Neural progenitor cell (in vitro differentiated cells): ENCODE measurements around the gene HCRTR1.

Source experiments
- CTCF ChIP-seq: fragments of 200-600 bp; sonication (generic); IDR thresholded peaks from 2 replicates; pipeline ENCODE4 v1.5.1; 2017; ENCODE audit warnings: antibody characterized with exemption, mild to moderate bottlenecking
- EZH2phosphoT487 ChIP-seq: fragments of 200-600 bp; sonication (generic); IDR thresholded peaks from 2 replicates; pipeline ENCODE4 v1.6.1; 2017; ENCODE audit warnings: antibody characterized with exemption

DNA sequence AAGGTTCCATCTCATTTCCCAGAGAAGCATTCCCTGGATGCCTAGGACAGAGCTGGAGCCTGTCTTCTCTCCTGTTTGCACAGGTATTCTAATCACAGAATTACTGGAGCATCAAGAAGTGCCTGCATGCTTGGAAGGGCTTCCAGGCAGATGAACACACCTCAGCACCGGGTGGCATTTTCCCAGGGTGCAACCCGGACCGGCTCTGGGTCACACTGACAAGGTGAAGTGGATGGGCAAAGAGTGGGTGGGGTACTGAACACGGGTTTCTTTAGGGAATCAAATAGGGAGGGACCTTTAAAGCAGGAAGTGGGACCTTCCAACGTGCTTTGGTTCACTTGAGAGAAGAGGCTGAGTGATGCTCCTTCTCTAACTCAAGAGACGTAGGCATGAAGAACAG lies 34.3 kb downstream of the HCRTR1 start:
- TF ChIP-seq CTCF (no peak), EZH2phosphoT487 (no peak)
